SK-N-SH (cell line): ENCODE results near the gene CUL9. TPM values are rescaled to one million over a fixed set of nuclear protein-coding genes. Genes with fewer than 3 reads are reported as not detected.

Source experiments
- CTCF ChIA-PET: fragments of 300-600, 350-600 bp; formaldehyde crosslinking; extraction: SDS; loops from one replicate; lab custom pipeline; 2021; lab: Yijun Ruan, JAX
- POLR2A ChIA-PET: fragments of 350-600 bp; sonication (Branson Sonifier 250); formaldehyde crosslinking; extraction: SDS; loops from one replicate; lab custom pipeline; 2020; ENCODE audit warnings: antibody characterized with exemption, inconsistent platforms; lab: Yijun Ruan, JAX
- DNase-seq: peaks from one replicate; pipeline ENCODE4 v3.0.0; 2012
- H2AFZ ChIP-seq: fragments of 200-600 bp; sonication (generic); 2 replicates; pipeline ENCODE4 v1.8.1; 2016; ENCODE audit warnings: antibody characterized with exemption, mild to moderate bottlenecking, low read depth
- H3F3A ChIP-seq: fragments of 200-600 bp; sonication (generic); replicated peaks from 2 replicates; pipeline ENCODE3; 2016; ENCODE audit warnings: antibody characterized with exemption, mild to moderate bottlenecking; ENCODE audit not compliant: insufficient read depth
- H3K27ac ChIP-seq, 2 experiments: fragments of 200-500 bp in 1 of 2; fragments of 200-600 bp in 1 of 2; sonication (Bioruptor generic) in 1 of 2; sonication (generic), shearing (Covaris generic) in 1 of 2; 2 replicates each; pipeline versions ENCODE4 v1.5.1 to v1.6.1; 2014 to 2016; ENCODE audit warnings: low read depth in 2 of 2, inconsistent platforms in 1 of 2, low read length in 1 of 2, mild to moderate bottlenecking in 1 of 2, mixed read lengths in 1 of 2
- H3K27me3 ChIP-seq: fragments of 200-600 bp; sonication (generic), shearing (Covaris generic); 2 replicates; pipeline ENCODE4 v1.6.1; 2016; ENCODE audit warnings: mixed run types; ENCODE audit not compliant: insufficient read depth
- H3K36me3 ChIP-seq, 2 experiments: fragments of 200-500 bp in 1 of 2; fragments of 200-600 bp in 1 of 2; sonication (Bioruptor generic) in 1 of 2; sonication (generic) in 1 of 2; replicated peaks in 1 of 2; 2 replicates each; pipeline versions ENCODE3 to v1.5.1; 2014 to 2016; ENCODE audit warnings: low read length in 1 of 2, mild to moderate bottlenecking in 1 of 2; ENCODE audit not compliant: insufficient read depth in 2 of 2, control insufficient read depth in 1 of 2
- H3K4me1 ChIP-seq, 2 experiments: fragments of 200-500 bp in 1 of 2; fragments of 200-600 bp in 1 of 2; sonication (Bioruptor generic) in 1 of 2; sonication (generic), shearing (Covaris generic) in 1 of 2; 2 replicates each; pipeline versions ENCODE4 v1.5.1 to v1.6.1; 2014 to 2016; ENCODE audit warnings: low read depth in 1 of 2, low read length in 1 of 2, mixed run types in 1 of 2; ENCODE audit not compliant: insufficient read depth in 2 of 2, control insufficient read depth in 1 of 2
- H3K4me2 ChIP-seq: fragments of 200-600 bp; sonication (generic), shearing (Covaris generic); 2 replicates; pipeline ENCODE4 v1.6.1; 2017; ENCODE audit warnings: mixed run types
- H3K4me3 ChIP-seq, 2 experiments: fragments of 200-500 bp in 1 of 2; fragments of 200-600 bp in 1 of 2; sonication (Bioruptor generic) in 1 of 2; sonication (generic), shearing (Covaris generic) in 1 of 2; 2 replicates each; pipeline versions ENCODE4 v1.5.1 to v1.8.1; 2014 to 2016; ENCODE audit warnings: low read depth in 2 of 2, inconsistent platforms in 1 of 2, low read length in 1 of 2, mild to moderate bottlenecking in 1 of 2, mixed read lengths in 1 of 2, moderate library complexity in 1 of 2
- H3K79me2 ChIP-seq: fragments of 200-600 bp; sonication (generic); 2 replicates; pipeline ENCODE4 v1.8.1; 2017; ENCODE audit warnings: mild to moderate bottlenecking; ENCODE audit not compliant: insufficient read depth
- H3K9ac ChIP-seq: fragments of 200-600 bp; sonication (generic); 2 replicates; pipeline ENCODE4 v1.6.1; 2017; ENCODE audit warnings: mixed run types
- H3K9me2 ChIP-seq: fragments of 200-600 bp; sonication (generic); 2 replicates; pipeline ENCODE4 v1.6.1; 2017; ENCODE audit warnings: mixed run types
- H3K9me3 ChIP-seq: fragments of 200-600 bp; sonication (generic); 2 replicates; pipeline ENCODE4 v1.6.1; 2017; ENCODE audit warnings: mixed run types, mild to moderate bottlenecking, moderate library complexity
- H4K20me1 ChIP-seq: fragments of 200-600 bp; sonication (generic); 2 replicates; pipeline ENCODE4 v1.6.1; 2017; ENCODE audit warnings: mild to moderate bottlenecking, mixed run types; ENCODE audit not compliant: insufficient read depth
- CHD2 ChIP-seq: fragments of 150-350 bp; IDR thresholded peaks from 2 replicates; pipeline ENCODE4 v1.6.1; 2018; ENCODE audit warnings: low read length; ENCODE audit not compliant: partially characterized antibody
- EP300 ChIP-seq, 2 experiments: IDR thresholded peaks; 2 replicates each; pipeline versions ENCODE4 v1.4.0 to v1.6.1; 2012; ENCODE audit warnings: borderline replicate concordance in 1 of 2, low read depth in 1 of 2, low read length in 1 of 2
- EZH2phosphoT487 ChIP-seq: fragments of 200-600 bp; sonication (generic); IDR thresholded peaks from 2 replicates; pipeline ENCODE4 v1.6.1; 2017; ENCODE audit warnings: low read depth, mixed run types, mild to moderate bottlenecking, antibody characterized with exemption, moderate library complexity, borderline replicate concordance
- FOXM1 ChIP-seq: IDR thresholded peaks from 2 replicates; pipeline ENCODE4 v1.4.0; 2012; ENCODE audit warnings: low read depth, mild to moderate bottlenecking
- GABPA ChIP-seq: IDR thresholded peaks from 2 replicates; pipeline ENCODE4 v1.4.0; 2012; ENCODE audit warnings: low read depth, mild to moderate bottlenecking
- GATA2 ChIP-seq: sonication (generic); formaldehyde crosslinking; IDR thresholded peaks from 2 replicates; pipeline ENCODE4 v1.5.0; 2020; ENCODE audit warnings: mild to moderate bottlenecking, missing genetic modification reagents
- MAX ChIP-seq: IDR thresholded peaks from 2 replicates; pipeline ENCODE4 v1.4.0; 2012; ENCODE audit warnings: low read depth
- MEF2A ChIP-seq: IDR thresholded peaks from 2 replicates; pipeline ENCODE4 v1.4.0; 2012; ENCODE audit warnings: low read depth, borderline replicate concordance
- MXI1 ChIP-seq: IDR thresholded peaks from 2 replicates; pipeline ENCODE4 v1.6.1; 2012; ENCODE audit warnings: mild to moderate bottlenecking, low read depth, low read length, improper control_type of control experiment
- NFIC ChIP-seq: IDR thresholded peaks from 2 replicates; pipeline ENCODE4 v1.4.0; 2012; ENCODE audit warnings: borderline replicate concordance
- POLR2AphosphoS5 ChIP-seq: IDR thresholded peaks from 2 replicates; pipeline ENCODE4 v1.6.1; 2012; ENCODE audit warnings: low read depth, low read length
- RAD21 ChIP-seq: IDR thresholded peaks from 2 replicates; pipeline ENCODE4 v1.6.1; 2012; ENCODE audit warnings: mild to moderate bottlenecking, low read length
- RCOR1 ChIP-seq: fragments of 150-350 bp; IDR thresholded peaks from 2 replicates; pipeline ENCODE4 v1.6.1; 2017; ENCODE audit warnings: antibody characterized with exemption, low read length
- RFX5 ChIP-seq: IDR thresholded peaks from 2 replicates; pipeline ENCODE4 v1.6.1; 2012; ENCODE audit warnings: mild to moderate bottlenecking, improper control_type of control experiment, low read length
- RXRA ChIP-seq: IDR thresholded peaks from 2 replicates; pipeline ENCODE4 v1.4.0; 2012; ENCODE audit warnings: low read depth, mild to moderate bottlenecking, borderline replicate concordance
- SIN3A ChIP-seq: IDR thresholded peaks from 2 replicates; pipeline ENCODE4 v1.6.1; 2012; ENCODE audit warnings: low read depth, mild to moderate bottlenecking, low read length, moderate library complexity, borderline replicate concordance
- SMC3 ChIP-seq: IDR thresholded peaks from 2 replicates; pipeline ENCODE4 v1.6.1; 2012; ENCODE audit warnings: low read depth, low read length, improper control_type of control experiment
- TCF12 ChIP-seq: IDR thresholded peaks from 2 replicates; pipeline ENCODE4 v1.4.0; 2012
- TEAD4 ChIP-seq: IDR thresholded peaks from 2 replicates; pipeline ENCODE4 v1.4.0; 2012; ENCODE audit warnings: mild to moderate bottlenecking, borderline replicate concordance; ENCODE audit not compliant: insufficient read depth
- USF1 ChIP-seq: IDR thresholded peaks from 2 replicates; pipeline ENCODE4 v1.4.0; 2012; ENCODE audit warnings: low read depth, borderline replicate concordance
- YY1 ChIP-seq: IDR thresholded peaks from 2 replicates; pipeline ENCODE4 v1.4.0; 2012; ENCODE audit warnings: low read depth, mild to moderate bottlenecking
- WGBS: methylation state at CpG from one replicate; pipeline ENCODE4 v1.1.6; 2017; ENCODE audit warnings: low lambda C conversion rate; 5-methylcytosine and 5-hydroxymethylcytosine counted together
- polyA plus RNA-seq, 3 experiments: library from polyadenylated mRNA; depleted of rRNA; stranded (reverse); fragments of >200 nt; gene quantifications; 2 replicates each; pipeline ENCODE4 v1.2.3, GENCODE V29; 2012
- TF ChIP-seq, protein P1 (sequence below): IDR thresholded peaks from 2 replicates; pipeline ENCODE4 v1.4.0; 2012; ENCODE audit warnings: low read depth, borderline replicate concordance

Gene CUL9
- polyA plus RNA-seq, 1 of the 3 experiments (the other 2 are of a cell fraction) = 37.7 TPM

DNA sequence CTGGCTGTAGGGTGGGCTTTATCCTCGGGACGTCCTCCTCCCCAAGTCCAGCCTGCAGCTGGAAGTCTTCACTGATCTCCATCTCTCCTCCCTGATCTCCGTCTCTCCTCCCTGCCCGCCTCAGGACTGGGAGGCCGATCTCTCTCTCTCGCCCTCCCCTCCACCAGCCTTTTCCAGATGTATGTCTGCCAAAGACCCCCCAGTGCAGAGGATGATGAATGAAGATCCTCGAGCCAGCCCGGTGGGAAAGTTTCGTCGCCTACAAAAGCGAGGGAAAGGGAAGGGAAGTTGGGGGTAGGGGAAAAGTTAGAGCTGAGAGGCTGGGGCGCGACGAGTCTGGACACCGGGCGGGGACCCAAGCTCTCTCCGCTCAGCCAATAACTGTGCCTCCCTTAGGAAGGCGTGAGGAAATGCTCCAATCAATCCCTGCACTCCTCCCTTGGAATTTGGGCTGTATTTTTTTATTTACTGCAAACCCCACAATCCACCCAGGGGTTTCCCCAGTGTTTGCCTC, 11.5 kb upstream of the CUL9 start:
- Histone ChIP-seq H3K27me3 (no peaks in the 10 kb centered on the region), H2AFZ (peak overlapping the region; percentile 84), H3K4me3 (peak overlapping the region; percentile 65 to 84), H3K9me3 (no peaks in the 10 kb centered on the region), H3F3A (peaks cover 13% of the 10 kb centered on the region), H3K4me1 (peaks cover 18 to 30% of the 10 kb centered on the region in 2 experiments), H3K27ac (peak overlapping the region; percentile 87 to 91), H3K9ac (peak overlapping the region; percentile 69), H3K36me3 (peaks cover 7% of the 10 kb centered on the region in 2 experiments), H3K4me2 (peak overlapping the region; percentile 81), H3K9me2 (no peaks in the 10 kb centered on the region), H4K20me1 (peaks cover 15% of the 10 kb centered on the region), H3K79me2 (peaks cover 30% of the 10 kb centered on the region)
- WGBS = 3% methylated on average over 18 of the region's 18 CpGs
- DNase-seq = peak; percentile 78
- TF ChIP-seq MAX (0 out of 2 replicates have a peak, but pooled peaks have one; percentile 33), SIN3A (no peak)
- ChIA-PET POLR2A (interaction anchor here (1.0 to 1.3 kb wide), 3 partner anchors 28 to 156 kb away, joined by 3 to 6 read pairs (median 3); partner anchors contain the start of genes KLHDC3, MEA1 and RRP36), CTCF (interaction anchor here (0.6 to 5.2 kb wide), 10 partner anchors 10 to 268 kb away, joined by 3 to 33 read pairs (median 4); partner anchors contain the start of genes CUL9 and DNPH1)

DNA sequence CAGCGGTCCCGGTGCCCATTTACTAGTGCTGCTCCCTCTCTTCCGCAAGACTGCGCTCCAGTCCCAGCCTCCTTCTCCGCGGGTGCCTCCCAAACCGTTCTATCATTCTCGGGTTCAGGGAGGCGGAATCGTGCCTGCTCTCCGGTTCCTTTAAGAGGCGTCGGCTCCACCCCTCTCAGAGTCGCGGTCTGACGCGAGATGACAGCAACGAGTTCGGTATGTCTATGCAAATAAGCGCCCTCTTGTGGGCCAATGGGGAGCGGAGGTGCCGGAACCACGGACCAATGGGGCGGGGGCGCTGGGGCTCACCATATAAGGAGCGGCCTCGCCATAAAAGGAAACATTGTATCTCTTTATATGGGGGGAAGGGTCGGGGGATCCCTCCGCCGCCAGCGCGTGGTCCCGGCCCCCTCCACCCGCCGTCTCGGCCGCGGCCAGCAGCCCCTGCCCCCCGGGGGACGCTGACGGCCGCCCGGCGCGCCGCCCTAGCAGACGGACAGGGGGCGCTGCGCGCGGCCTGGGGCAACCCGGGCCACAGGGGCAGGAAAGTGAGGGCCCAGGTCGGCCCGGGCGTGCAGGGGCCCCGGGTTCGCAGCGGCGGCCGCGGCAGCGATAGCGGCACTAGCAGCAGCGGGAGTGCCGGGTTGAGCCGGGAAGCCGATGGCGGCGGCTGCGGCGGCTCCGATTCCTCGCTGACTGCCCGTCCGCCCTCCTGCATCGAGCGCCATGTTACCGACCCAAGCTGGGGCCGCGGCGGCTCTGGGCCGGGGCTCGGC, 10.9 kb upstream of the CUL9 start, which contains the start of gene SRF:
Gene SRF, plus strand, starts transcription at position 339 of the 776 bp plus-strand sequence. Its CDS starts 388 bp downstream, at position 727.
- under 1% methylated on average over 36 of the region's 83 CpGs for WGBS
- peak within 1 kb of the TSS; percentile 87 for H3K9ac ChIP-seq
- H3F3A ChIP-seq = peaks cover 13% of the 10 kb centered on the region
- peaks cover 19% of the 10 kb centered on the region for H4K20me1 ChIP-seq
- H3K36me3 ChIP-seq = peaks cover 13 to 14% of the 10 kb centered on the region in 2 experiments
- POLR2A ChIA-PET = interaction anchor here (1.0 to 1.3 kb wide), 5 partner anchors 11 to 198 kb away, joined by 3 to 6 read pairs (median 3); partner anchors contain the start of genes CUL9, KLHDC3, MEA1 and RRP36
- no peaks in the 10 kb centered on the region for H3K9me3 ChIP-seq
- H2AFZ ChIP-seq = peak within 1 kb of the TSS; percentile 84
- peak within 1 kb of the TSS; percentile 65 to 84 for H3K4me3 ChIP-seq
- H3K27ac ChIP-seq = peak within 1 kb of the TSS; percentile 87 to 91
- DNase-seq = peak; percentile 93
- CTCF ChIA-PET = interaction anchor here (0.9 to 5.2 kb wide), 13 partner anchors 8 to 269 kb away, joined by 3 to 33 read pairs (median 4); partner anchors contain the start of genes CUL9 and DNPH1
- peaks cover 37% of the 10 kb centered on the region for H3K79me2 ChIP-seq
- peaks cover 20 to 30% of the 10 kb centered on the region in 2 experiments for H3K4me1 ChIP-seq
- H3K9me2 ChIP-seq = no peaks in the 10 kb centered on the region
- H3K27me3 ChIP-seq = no peaks in the 10 kb centered on the region
- peak within 1 kb of the TSS; percentile 89 for H3K4me2 ChIP-seq
- no peak for TF ChIP-seq TEAD4
- TF ChIP-seq CHD2 = peak; percentile 93
- TF ChIP-seq GABPA = no peak
- TF ChIP-seq EZH2phosphoT487 = no peak
- TF ChIP-seq EP300 (IDR thresholded peaks at IDR 0.05; ENCODE audit: borderline replicate concordance in 1 of 2, low read depth in 1 of 2, low read length in 1 of 2) = peak; percentile 19 to 46; a peak in 1 of 4 replicates
- TF ChIP-seq TCF12 = peak; percentile 19; the same call in 1 of the 2 replicates
- no peak for TF ChIP-seq MEF2A
- no peak for TF ChIP-seq SMC3
- peak; percentile 81 for TF ChIP-seq MXI1
- TF ChIP-seq RAD21 = peak; percentile 6; the same call in 1 of the 2 replicates
- no peak for TF ChIP-seq RCOR1
- peak; percentile 79 for TF ChIP-seq MAX
- TF ChIP-seq RFX5 = peak; percentile 66; the same call in 1 of the 2 replicates
- no peak for TF ChIP-seq YY1
- TF ChIP-seq USF1 = no peak
- TF ChIP-seq POLR2AphosphoS5 = peak; percentile 47; the same call in 1 of the 2 replicates
- TF ChIP-seq NFIC = no peak
- TF ChIP-seq GATA2 (CRISPR knock-in tag) = no peak
- no peak for TF ChIP-seq RXRA
- TF ChIP-seq FOXM1 = no peak; the same call in 1 of the 2 replicates
- TF ChIP-seq, protein P1, sequence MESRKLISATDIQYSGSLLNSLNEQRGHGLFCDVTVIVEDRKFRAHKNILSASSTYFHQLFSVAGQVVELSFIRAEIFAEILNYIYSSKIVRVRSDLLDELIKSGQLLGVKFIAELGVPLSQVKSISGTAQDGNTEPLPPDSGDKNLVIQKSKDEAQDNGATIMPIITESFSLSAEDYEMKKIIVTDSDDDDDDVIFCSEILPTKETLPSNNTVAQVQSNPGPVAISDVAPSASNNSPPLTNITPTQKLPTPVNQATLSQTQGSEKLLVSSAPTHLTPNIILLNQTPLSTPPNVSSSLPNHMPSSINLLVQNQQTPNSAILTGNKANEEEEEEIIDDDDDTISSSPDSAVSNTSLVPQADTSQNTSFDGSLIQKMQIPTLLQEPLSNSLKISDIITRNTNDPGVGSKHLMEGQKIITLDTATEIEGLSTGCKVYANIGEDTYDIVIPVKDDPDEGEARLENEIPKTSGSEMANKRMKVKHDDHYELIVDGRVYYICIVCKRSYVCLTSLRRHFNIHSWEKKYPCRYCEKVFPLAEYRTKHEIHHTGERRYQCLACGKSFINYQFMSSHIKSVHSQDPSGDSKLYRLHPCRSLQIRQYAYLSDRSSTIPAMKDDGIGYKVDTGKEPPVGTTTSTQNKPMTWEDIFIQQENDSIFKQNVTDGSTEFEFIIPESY = peak; percentile 84; the same call in 1 of the 2 replicates
